Urothelium cell line (cell line): ENCODE data around the gene ITPR3.

Experiments used
- DNase-seq: peaks from one replicate; pipeline ENCODE4 v3.0.0; 2011; ENCODE audit warnings: low spot score, mixed read lengths
- FAIRE-seq: peaks from 2 replicates; lab custom pipeline; 2011; peaks lifted over from hg19 to GRCh38; lab: Jason Lieb, UNC

The ITPR3 gene

DNA sequence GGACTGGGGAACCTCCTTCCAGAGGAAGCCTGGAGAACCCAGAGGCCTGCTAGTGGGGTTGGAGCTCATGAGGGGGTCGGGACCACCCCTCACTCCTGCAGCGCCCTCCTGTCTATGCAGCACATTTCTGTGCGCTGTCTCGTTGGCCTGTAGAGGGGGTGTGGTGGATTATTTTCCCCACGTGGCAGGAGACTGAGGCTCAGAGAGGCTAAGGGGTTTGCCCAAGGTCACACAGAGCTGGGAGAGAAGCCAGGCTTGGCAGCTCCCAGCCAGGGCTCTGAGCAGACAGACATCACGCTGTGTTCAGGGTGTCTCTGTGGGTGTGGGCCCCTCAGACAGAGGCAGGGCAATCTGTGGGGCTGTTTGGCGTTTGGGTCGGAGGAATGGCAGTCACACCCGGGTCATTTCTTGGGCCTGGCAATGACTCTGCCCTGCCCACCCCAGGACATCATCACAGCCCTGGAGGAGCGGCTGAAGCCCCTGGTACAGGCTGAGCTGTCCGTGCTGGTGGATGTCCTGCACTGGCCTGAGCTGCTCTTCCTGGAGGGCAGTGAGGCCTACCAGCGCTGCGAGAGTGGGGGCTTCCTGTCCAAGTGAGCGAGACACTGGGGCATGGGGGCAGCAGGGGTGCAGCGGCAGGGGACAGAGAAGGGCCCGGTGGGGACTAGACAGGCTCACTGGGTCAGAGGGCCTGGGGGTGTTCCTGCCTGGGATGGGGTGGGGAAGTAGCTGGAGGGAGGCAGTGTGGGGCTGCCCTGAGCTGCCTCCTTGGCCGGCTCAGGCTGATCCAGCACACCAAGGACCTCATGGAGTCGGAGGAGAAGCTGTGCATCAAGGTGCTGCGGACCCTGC, 62.7 kb downstream of the ITPR3 start:
- no peak for DNase-seq
- FAIRE-seq = no peak

DNA sequence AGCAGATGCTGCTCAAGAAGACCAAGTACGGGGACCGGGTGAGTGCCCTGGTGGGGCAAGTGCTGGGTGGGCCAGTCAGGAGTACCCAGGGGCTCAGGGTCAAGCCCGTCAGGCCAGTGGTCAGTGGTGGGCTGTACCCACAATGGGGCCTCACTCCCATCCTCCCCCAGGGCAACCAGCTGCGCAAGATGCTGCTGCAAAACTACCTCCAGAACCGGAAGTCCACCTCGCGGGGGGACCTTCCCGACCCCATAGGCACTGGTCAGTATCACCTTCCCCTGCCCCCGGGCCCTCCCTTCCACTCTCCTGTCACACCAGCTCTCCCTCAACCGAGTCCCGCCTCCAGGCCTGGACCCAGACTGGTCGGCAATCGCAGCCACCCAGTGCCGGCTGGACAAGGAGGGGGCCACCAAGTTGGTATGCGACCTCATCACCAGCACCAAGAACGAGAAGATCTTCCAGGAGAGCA, 63.3 kb downstream of the ITPR3 start:
- DNase-seq = no peak

DNA sequence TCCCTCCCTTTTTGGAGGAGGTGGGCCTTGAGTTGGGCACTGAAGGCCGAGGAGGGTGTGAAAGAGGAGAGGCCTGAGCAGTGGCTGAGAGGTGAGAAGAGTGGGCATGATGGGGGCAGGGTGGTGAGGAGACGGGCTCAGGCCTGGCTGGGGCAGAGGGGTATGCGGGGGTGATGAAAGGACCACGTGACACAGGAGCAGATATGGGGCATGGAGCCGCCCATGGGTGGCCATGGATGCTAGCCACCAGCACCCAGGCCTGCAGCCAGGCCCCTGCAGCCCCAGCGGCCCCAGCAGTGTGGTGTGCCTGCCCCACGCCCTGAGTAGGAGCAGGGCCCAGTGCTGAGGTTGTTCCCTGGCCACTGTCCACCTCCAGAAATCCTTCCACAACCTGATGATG, 63.9 kb downstream of the ITPR3 start:
- DNase-seq (no peak), FAIRE-seq (no peak)

More for the DNA sequence above, 63.3 kb downstream of the ITPR3 start:
- FAIRE-seq = no peak

DNA sequence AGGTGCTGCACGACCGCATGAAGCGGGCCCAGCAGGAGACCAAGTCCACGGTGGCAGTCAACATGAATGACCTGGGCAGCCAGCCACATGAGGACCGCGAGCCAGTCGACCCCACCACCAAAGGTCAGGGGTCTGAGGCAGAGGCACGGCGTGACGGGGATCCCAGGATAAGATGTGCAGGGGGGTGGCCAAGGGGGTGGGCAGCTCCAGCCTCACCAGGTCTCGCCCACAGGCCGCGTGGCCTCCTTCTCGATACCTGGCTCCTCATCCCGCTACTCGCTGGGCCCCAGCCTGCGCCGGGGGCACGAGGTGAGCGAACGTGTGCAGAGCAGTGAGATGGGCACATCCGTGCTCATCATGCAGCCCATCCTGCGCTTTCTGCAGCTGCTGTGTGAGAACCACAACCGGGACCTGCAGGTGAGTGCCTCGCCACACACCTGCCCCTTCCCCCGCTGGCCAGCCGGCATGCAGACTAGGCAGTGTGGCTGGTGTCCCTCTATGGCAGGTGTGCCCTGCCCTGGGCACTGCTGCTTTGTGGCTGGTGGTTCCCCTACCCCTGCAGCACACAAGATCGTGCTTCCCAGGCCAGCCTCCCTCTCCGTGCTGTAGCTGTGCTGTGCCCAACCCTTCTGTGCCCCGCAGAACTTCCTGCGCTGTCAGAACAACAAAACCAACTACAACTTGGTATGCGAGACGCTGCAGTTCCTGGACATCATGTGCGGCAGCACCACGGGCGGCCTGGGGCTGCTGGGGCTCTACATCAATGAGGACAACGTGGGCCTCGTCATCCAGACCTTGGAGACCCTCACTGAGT, 64.5 kb downstream of the ITPR3 start:
- no peak for FAIRE-seq

DNA sequence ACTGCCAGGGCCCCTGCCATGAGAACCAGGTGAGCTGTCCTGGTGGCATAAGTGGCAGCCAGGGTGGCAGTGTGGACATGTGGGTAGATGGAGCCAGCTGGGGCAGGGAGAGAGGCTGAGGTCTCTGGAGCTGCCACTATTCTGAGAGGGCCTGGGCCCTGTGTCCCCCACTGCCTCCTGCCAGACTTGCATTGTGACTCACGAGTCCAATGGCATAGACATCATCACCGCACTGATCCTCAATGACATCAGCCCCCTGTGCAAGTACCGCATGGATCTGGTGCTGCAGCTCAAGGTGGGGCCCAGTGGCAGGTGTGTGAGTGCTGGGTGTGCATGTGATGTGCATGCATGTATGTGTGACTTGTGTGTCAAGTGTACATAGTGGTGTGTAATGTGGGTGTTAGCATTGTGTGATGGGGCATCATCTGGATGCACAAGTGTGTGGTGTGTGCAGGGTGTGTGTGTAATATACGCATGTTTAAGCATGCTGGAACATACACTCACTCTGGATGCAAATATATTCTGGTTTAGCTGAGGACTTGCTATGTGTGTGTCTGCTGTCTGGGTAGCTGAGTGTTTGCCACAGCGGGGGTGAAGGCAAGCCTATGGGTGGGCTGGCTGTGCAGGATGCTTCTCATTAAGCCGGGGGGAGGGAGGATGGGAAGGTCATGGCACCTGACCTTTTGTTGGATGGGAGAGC, 65.3 kb downstream of the ITPR3 start:
- DNase-seq (no peak), FAIRE-seq (peak; percentile 68)

More for the DNA sequence above, 64.5 kb downstream of the ITPR3 start:
- DNase-seq = no peak

DNA sequence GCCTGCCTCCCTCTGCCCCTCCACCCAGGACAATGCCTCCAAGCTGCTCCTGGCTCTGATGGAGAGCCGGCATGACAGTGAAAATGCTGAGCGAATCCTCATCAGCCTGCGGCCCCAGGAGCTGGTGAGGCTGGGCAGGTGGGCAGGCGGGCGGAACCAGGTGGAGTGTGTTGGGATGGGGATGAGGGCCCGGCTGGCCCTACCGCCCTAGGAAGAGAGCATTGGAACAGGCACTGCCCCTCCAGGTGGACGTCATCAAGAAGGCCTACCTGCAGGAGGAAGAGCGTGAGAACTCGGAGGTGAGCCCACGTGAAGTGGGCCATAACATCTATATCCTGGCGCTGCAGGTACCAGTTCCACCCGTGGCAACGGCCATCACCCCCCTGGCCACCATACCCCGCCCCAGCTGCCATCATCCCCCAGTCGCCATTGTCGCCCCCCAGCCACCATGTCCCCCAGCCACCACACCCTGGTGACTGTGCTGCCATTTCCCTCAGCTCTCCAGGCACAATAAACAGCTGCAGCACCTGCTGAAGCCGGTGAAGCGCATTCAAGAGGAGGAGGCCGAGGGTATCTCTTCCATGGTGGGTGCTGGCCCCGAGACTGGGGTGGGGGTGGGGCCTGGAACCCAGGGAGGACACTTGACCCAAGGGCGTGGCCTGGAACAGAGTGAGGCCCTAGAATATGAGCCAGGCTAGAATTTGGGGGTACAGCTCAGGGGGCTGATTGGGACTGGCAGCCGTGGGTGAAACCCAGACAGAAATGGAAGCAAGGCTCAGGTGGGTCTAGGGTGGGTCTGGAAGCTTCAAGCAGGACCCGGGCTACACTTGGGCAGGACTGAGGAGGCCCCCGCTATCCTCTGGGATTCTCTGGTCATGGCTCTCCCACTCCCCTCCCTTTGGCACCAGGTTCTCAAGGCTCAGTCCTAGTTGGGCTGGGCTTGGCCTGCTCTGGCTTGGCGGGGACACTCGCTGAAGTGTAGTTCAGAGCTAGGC, 66.2 kb downstream of the ITPR3 start:
- no peak for FAIRE-seq
- DNase-seq = no peak

DNA sequence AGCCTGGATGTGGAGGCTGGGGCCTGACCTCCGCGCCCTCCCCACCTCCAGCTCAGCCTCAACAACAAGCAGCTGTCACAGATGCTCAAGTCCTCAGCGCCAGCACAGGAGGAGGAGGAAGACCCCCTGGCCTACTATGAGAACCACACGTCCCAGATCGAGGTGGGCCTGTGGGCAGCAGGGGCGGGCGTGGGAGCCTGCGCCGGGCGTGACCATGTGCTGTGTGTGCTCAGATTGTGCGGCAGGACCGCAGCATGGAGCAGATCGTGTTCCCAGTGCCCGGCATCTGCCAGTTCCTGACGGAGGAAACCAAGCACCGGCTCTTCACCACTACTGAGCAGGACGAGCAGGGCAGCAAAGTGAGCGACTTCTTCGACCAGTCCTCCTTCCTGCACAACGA, 66.9 kb downstream of the ITPR3 start:
- FAIRE-seq = no peak
- DNase-seq = no peak

DNA sequence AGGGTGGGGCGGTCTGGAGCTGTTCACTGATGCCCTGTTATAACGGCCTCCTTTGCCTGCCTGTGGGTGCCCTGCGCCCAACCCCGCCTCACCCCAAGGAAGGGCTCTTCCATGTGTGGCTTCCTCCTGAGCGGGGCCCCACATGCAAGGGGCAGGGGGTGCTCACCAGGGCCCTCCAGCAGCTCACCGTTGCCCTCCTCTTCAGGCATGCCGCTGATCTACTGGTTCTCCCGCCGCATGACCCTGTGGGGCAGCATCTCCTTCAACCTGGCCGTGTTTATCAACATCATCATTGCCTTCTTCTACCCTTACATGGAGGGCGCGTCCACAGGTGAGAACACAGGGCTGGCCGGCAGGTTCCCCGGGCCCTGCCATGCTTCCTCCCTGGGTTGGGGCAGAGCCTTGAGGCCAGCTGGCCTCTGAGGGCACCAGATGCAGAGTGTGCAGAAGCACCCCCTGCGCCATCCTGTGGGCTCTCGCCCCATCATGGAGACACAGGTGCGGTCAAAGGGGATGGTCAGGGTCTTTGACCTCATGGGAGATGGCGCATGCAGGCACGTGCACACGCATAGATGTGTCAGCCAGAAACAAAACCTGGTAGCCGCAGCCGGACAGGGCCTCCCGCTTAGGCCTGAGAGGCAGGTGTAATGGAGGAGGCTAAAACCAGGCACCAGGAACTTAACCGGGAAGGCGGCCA, 67.5 kb downstream of the ITPR3 start:
- FAIRE-seq = no peak
- no peak for DNase-seq

DNA sequence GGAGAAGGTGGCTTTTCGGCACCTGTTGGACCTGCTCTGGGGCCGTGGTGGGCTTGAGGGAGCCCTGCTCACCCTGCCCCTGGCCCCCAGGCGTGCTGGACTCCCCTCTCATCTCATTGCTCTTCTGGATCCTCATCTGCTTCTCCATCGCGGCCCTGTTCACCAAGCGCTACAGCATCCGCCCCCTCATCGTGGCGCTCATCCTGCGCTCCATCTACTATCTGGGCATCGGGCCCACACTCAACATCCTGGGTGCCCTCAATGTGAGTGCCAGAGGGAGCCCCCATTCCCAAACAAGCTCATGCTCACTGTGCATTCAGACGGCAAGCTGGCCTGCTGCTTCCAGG, 68.0 kb downstream of the ITPR3 start:
- no peak for DNase-seq
- no peak for FAIRE-seq

DNA sequence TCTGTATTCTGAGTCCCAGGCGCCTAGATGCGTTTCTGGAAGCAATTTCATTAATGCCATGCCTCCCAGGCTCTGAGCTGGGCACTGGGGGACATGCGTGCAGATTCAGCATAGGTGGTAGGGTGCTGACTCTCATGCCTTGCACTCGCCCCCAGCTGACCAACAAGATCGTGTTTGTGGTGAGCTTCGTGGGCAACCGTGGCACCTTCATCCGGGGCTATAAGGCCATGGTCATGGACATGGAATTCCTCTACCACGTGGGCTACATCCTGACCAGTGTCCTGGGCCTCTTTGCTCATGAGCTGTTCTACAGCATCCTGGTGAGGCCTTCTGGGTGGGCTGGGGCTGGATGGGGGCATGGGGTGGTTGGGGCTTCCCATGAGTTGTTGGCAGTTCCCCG, 68.8 kb downstream of the ITPR3 start:
- DNase-seq (no peak), FAIRE-seq (no peak)

DNA sequence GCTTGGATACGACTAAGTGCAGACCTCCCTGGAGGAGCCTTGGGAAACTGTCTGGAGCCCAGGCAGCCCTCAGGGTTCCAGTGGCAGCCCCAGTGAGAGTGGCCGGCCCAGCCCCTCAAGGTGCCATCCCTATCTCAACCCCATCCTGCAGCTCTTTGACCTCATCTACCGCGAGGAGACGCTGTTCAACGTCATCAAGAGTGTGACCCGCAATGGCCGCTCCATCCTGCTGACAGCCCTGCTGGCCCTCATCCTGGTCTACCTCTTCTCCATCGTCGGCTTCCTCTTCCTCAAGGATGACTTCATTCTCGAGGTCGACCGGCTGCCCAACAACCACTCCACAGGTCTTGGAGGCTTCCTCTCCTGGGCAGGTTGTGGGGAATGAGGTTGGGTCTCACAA, 69.6 kb downstream of the ITPR3 start:
- FAIRE-seq (no peak), DNase-seq (no peak)

DNA sequence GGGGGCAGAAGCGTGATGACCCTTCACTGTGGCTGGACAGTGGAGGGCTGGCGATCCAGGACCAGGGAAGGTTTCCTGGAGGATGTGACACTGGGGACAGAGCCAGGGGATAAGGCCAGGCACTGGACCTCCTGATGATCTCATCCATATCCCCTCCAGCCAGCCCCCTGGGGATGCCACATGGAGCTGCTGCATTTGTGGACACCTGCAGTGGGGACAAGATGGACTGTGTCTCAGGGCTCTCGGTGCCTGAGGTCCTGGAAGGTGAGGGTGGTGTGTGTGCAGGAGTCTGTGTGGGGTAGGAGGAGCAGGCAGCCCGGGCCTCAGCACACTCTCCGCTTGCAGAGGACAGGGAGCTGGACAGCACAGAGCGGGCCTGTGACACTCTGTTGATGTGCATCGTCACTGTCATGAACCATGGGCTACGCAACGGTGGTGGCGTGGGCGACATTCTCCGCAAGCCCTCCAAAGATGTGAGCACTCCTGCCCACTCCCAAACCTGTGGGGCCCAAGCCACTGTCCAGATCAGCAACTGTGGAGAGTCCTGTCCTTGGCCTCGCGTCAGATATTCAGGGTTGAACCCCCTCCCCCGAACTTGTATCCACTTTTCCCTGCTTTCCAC, 70.4 kb downstream of the ITPR3 start:
- DNase-seq (no peak), FAIRE-seq (no peak)

DNA sequence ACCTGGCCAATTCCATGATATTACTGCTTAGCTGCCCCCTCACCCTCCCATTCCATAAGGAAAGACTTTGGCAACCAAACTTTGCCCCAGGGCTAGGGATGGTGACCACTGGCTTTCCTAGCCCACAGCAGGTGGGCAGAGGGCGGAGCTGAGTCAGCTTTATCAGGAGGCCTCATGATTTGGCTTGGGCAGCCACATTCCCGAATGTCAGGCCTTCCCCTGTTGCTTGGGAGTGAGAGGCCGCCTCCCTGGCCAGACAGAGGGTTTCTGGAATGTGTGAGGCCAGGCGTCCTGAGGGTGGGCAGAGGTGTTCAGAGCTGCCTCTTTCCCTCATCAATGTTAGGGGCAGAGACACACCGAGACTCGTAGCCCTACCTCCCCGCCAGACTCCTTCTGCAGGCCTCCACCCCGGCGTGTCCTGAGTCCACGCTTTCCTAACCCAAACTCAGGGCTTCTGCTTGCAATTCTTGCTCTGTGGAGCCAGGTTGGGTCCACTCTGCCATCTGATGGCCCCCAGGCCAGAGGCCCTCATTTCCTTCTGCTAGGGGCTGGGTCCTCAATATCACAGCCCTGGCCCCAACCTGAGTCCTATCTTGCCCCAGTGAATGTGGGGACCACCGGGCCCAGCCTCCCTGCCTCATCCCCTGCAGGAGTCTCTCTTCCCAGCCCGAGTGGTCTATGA, 71.1 kb downstream of the ITPR3 start:
- DNase-seq (no peak), FAIRE-seq (no peak)

DNA sequence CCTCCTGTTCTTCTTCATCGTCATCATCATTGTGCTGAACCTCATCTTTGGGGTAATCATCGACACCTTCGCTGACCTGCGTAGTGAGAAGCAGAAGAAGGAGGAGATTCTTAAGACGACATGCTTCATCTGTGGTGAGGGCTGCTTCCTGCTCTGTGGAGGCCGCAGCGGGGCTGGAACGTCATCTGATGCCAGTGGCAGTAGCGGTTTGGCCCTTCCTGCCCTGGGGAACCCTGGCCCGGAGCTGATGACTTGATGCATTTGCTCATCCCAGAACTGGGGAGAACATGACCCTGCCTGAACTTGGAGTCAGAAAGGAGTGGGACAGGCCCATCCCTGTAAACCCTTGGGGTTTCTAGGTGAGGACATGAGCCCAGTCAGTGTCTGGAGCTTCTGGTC, 71.6 kb downstream of the ITPR3 start:
- DNase-seq (no peak), FAIRE-seq (no peak)

DNA sequence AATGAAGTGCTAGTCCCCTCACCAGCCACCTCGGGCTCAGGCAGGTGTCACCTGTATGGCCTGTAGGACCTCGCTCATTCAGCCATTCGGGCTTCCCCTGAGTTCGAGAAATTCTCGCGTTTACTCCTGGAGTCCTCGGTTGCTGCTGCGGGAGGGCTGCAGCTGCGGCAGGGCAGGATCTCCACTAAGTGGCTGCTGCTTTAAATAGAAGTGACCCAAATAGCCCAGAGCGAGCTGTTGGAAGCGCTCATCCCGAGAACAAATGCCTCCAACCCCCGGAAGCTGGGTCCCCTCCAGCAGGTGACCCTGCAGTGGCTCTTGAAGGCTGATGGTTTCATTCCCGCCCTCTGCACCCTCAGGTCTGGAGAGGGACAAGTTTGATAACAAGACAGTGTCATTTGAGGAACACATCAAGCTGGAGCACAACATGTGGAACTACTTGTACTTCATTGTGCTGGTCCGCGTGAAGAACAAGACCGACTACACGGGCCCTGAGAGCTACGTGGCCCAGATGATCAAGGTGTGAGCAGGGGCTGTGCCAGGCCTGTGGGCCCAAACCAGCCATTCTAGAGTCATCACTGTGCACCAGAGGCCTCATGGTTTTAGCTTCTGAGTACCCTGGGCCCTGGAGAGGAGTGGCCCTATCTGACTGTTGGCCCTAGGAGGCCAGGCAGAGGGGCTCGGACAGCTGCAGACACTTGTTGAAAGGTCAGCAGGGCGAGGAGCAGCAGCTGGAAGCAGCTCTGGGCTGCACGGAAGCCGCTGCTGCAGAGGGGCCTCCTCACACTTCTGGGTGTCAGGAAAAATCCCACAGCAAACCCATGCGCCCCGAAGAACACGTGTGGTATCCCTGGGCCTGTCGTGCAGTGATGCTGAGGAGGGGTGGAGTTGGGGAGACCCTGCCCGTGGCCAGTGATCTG, 72.3 kb downstream of the ITPR3 start:
- FAIRE-seq (no peak), DNase-seq (no peak)

DNA sequence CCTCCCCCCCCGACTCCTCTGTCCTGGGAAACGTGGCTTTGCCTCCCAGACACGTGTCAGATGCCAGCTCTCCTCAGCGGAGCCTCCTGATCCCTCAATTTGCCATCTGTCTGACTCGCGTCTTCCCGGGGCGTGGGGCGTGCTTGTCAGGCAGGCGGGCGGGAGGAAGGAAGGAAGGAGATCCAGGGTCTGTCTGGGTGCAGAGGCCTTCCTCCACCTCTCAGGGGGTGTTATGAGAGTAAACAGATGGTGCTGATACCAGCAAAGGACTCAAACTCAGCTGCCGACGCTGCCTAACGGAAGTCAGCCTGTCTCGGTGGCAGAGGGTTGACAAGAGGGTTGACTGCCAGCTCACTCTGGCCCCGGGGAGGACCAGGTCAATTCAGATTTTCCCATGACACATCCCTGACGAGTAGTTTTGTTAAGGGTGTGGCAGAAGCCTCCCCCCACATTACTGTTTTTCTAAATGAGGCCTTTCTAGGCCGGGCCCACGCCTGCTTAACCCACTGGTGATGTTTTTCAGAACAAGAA, 73.3 kb downstream of the ITPR3 start:
- FAIRE-seq (no peak), DNase-seq (no peak)

DNA sequence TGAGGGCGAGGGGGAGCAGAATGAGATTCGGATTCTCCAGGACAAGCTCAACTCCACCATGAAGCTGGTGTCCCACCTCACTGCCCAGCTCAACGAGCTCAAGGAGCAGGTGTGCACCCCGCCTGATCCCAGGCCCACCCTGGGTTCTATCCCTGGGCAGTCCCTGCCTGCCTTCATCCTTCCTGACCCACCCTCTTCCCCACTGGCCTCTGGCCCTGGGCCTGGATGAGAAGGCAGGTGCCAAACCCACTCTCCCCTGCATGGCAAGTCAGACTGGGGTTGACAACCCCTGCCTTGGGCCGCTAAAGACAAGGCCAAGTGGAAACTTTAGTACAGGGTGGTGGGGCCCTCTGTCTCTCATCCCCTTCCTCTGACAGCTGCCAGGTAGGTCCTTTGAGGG, 73.9 kb downstream of the ITPR3 start:
- no peak for DNase-seq
- no peak for FAIRE-seq
